ENCODE results near the gene GBP2.

DNA sequence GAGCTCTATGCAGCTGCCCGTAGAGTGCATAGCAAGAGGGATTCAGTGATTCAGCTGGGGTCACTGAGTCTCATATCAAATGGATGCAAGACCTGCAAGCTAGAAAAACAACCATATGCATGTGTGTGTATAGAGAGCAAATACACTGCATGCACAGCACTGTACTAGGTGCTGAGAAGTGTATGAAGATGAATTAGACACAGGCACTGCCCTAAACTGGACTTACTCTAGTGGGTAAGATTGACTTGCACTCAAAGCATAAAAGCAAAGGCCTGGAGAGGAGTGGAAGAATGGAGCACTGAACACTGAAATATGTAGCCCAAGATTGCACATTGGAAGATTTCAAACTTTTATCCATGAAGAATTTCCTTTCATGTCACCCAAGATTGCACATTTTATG, 55.4 kb downstream of the GBP2 start:
- TF ChIP-seq, protein P1, sequence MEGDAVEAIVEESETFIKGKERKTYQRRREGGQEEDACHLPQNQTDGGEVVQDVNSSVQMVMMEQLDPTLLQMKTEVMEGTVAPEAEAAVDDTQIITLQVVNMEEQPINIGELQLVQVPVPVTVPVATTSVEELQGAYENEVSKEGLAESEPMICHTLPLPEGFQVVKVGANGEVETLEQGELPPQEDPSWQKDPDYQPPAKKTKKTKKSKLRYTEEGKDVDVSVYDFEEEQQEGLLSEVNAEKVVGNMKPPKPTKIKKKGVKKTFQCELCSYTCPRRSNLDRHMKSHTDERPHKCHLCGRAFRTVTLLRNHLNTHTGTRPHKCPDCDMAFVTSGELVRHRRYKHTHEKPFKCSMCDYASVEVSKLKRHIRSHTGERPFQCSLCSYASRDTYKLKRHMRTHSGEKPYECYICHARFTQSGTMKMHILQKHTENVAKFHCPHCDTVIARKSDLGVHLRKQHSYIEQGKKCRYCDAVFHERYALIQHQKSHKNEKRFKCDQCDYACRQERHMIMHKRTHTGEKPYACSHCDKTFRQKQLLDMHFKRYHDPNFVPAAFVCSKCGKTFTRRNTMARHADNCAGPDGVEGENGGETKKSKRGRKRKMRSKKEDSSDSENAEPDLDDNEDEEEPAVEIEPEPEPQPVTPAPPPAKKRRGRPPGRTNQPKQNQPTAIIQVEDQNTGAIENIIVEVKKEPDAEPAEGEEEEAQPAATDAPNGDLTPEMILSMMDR (IDR thresholded peaks at IDR 0.05) = no peak
- TF ChIP-seq POLR2A (IDR thresholded peaks at IDR 0.05) = no peak

Data from Peyer's patch (tissue), 4 donors.